Endothelial cell of umbilical vein (primary cell): ENCODE results near the gene FAM81A. TPM values are rescaled to one million over a fixed set of nuclear protein-coding genes. Genes with fewer than 3 reads are reported as not detected.

ENCODE experiments used
- BruUV-seq: library from RNA; stranded (reverse); fragments of 400-500 nt; replicated peaks from 2 replicates; lab custom pipeline; 2021; lab: Mats Ljungman, UMichigan
- CTCF ChIA-PET: fragments of 300-600, 350-600 bp; sonication (Branson Sonifier 250); formaldehyde crosslinking; loops from one replicate; lab custom pipeline; 2021; ENCODE audit warnings: antibody characterized with exemption, inconsistent platforms; lab: Charles Lee
- POLR2A ChIA-PET: fragments of 300-600, 350-600 bp; sonication (Branson Sonifier 250); formaldehyde crosslinking; loops from one replicate; lab custom pipeline; 2021; ENCODE audit warnings: antibody characterized with exemption, inconsistent platforms; lab: Charles Lee
- DNase-seq: peaks from one replicate; pipeline ENCODE4 v3.0.0-alpha.2; 2011; ENCODE audit warnings: low read depth, low spot score
- FAIRE-seq: peaks from 2 replicates; lab custom pipeline; 2011; peaks lifted over from hg19 to GRCh38; lab: Jason Lieb, UNC
- H2AFZ ChIP-seq: 2 replicates; pipeline ENCODE4 v1.6.0; 2012; ENCODE audit warnings: low read depth, low read length, control low read depth, inconsistent platforms
- H3K27ac ChIP-seq: 2 replicates; pipeline ENCODE4 v1.5.1; 2011; ENCODE audit warnings: low read depth, mild to moderate bottlenecking, control low read depth, low read length, moderate library complexity; ENCODE audit not compliant: insufficient read depth
- H3K27me3 ChIP-seq, 2 experiments: 2 replicates each; pipeline versions ENCODE4 v1.6.0 to v1.6.1; 2011; ENCODE audit warnings: low read length in 2 of 2, mixed read lengths in 1 of 2; ENCODE audit not compliant: control insufficient read depth in 2 of 2, insufficient read depth in 2 of 2
- H3K36me3 ChIP-seq, 2 experiments: 2 replicates in 1 of 2; 3 replicates in 1 of 2; pipeline ENCODE4 v1.5.1; 2011; ENCODE audit warnings: low read length in 2 of 2, mild to moderate bottlenecking in 1 of 2, moderate library complexity in 1 of 2; ENCODE audit not compliant: control insufficient read depth in 2 of 2, insufficient read depth in 2 of 2; ENCODE audit errors: extremely low read depth in 1 of 2
- H3K4me1 ChIP-seq: 3 replicates; pipeline ENCODE4 v1.5.1; 2011; ENCODE audit warnings: mild to moderate bottlenecking, low read length; ENCODE audit not compliant: control insufficient read depth, insufficient read depth; ENCODE audit errors: extremely low read depth
- H3K4me2 ChIP-seq: 2 replicates; pipeline ENCODE4 v1.6.1; 2011; ENCODE audit warnings: low read length, control low read depth, mixed read lengths; ENCODE audit not compliant: insufficient read depth
- H3K4me3 ChIP-seq, 3 experiments: fragments of 200-600 bp in 1 of 3; sonication (generic), shearing (Covaris generic) in 1 of 3; replicated peaks in 1 of 3; 2 replicates each; pipeline ENCODE4 v1.5.1; 2011 to 2016; ENCODE audit warnings: control low read depth in 3 of 3, low read length in 3 of 3, mild to moderate bottlenecking in 2 of 3, inconsistent platforms in 1 of 3, low read depth in 1 of 3, moderate library complexity in 1 of 3; ENCODE audit not compliant: insufficient read depth in 1 of 3
- H3K79me2 ChIP-seq: 2 replicates; pipeline ENCODE4 v1.6.0; 2012; ENCODE audit warnings: low read length, inconsistent platforms; ENCODE audit not compliant: control insufficient read depth, insufficient read depth
- H3K9ac ChIP-seq: replicated peaks from 2 replicates; pipeline ENCODE3; 2011; ENCODE audit warnings: low read length, control low read depth; ENCODE audit not compliant: insufficient read depth; ENCODE audit errors: extremely low read depth
- H3K9me1 ChIP-seq: replicated peaks from 3 replicates; pipeline ENCODE4 v1.6.0; 2011; ENCODE audit warnings: mild to moderate bottlenecking, low read length; ENCODE audit not compliant: control insufficient read depth, insufficient read depth; ENCODE audit errors: extremely low read depth
- H3K9me3 ChIP-seq: replicated peaks from 2 replicates; pipeline ENCODE4 v1.5.1; 2012; ENCODE audit warnings: low read length, inconsistent platforms; ENCODE audit not compliant: control insufficient read depth, insufficient read depth
- H4K20me1 ChIP-seq: replicated peaks from 2 replicates; pipeline ENCODE3; 2011; ENCODE audit warnings: mild to moderate bottlenecking, low read length; ENCODE audit not compliant: control insufficient read depth, insufficient read depth; ENCODE audit errors: extremely low read depth
- CTCF ChIP-seq, 2 donors: IDR thresholded peaks; 1 replicate in 1 of 2; 2 replicates in 1 of 2; pipeline ENCODE4 v1.5.1; 2011; ENCODE audit warnings: low read length in 2 of 2, mild to moderate bottlenecking in 2 of 2, moderate library complexity in 2 of 2, control low read depth in 1 of 2, inconsistent platforms in 1 of 2, low read depth in 1 of 2; ENCODE audit not compliant: insufficient read depth in 1 of 2; ENCODE audit errors: extremely low read depth in 1 of 2
- EZH2 ChIP-seq: IDR thresholded peaks from 2 replicates; pipeline ENCODE4 v1.6.1; 2012; ENCODE audit warnings: borderline replicate concordance, low read depth, mild to moderate bottlenecking, moderate library complexity, low read length, inconsistent platforms; ENCODE audit not compliant: severe bottlenecking
- FOS ChIP-seq: IDR thresholded peaks from 2 replicates; pipeline ENCODE4 v1.6.1; 2011; ENCODE audit warnings: mild to moderate bottlenecking, low read length, moderate library complexity, borderline replicate concordance; ENCODE audit not compliant: insufficient read depth
- GATA2 ChIP-seq: IDR thresholded peaks from 2 replicates; pipeline ENCODE4 v1.7.0; 2011; ENCODE audit warnings: low read depth, mild to moderate bottlenecking, moderate library complexity, mixed read lengths, low read length; ENCODE audit not compliant: insufficient read length, insufficient read depth
- JUN ChIP-seq: IDR thresholded peaks from 2 replicates; pipeline ENCODE4 v1.6.1; 2011; ENCODE audit warnings: borderline replicate concordance, low read depth; ENCODE audit not compliant: insufficient read length, insufficient read depth
- MAX ChIP-seq: IDR thresholded peaks from 2 replicates; pipeline ENCODE4 v1.6.1; 2011; ENCODE audit not compliant: insufficient read depth, insufficient read length
- MYC ChIP-seq: IDR thresholded peaks from one replicate; pipeline ENCODE4 v1.6.1; 2011; ENCODE audit warnings: mild to moderate bottlenecking, low read depth, low read length
- POLR2A ChIP-seq: IDR thresholded peaks from 2 replicates; pipeline ENCODE4 v1.6.1; 2012; ENCODE audit warnings: low read depth, mild to moderate bottlenecking, control low read depth, low read length
- POLR2AphosphoS5 ChIP-seq: IDR thresholded peaks from 2 replicates; pipeline ENCODE4 v1.6.1; 2012; ENCODE audit warnings: low read depth, mild to moderate bottlenecking, control low read depth, low read length, moderate library complexity; ENCODE audit not compliant: insufficient read depth
- dilution Hi-C: fragments of 300-500 bp; cut with MboI; formaldehyde crosslinking; loops from one replicate; pipeline ENCODE4 v1.15.0; 2019; ENCODE audit warnings: low sequenced_read_pairs; ENCODE audit not compliant: extremely low pct_ligation_motif_present
- intact Hi-C: fragments of 100-400 bp; cut with micrococcal nuclease; formaldehyde crosslinking; loops from one replicate; pipeline ENCODE4 v1.10.0; 2022
- polyA plus RNA-seq, 4 experiments: library from polyadenylated mRNA; depleted of rRNA in 3 of 4; stranded (reverse) in 3 of 4; unstranded in 1 of 4; fragments of >200 nt; gene quantifications; 2 replicates each; pipeline versions ENCODE4 v1.2.1 to v1.2.3, GENCODE V29; 2011 to 2012; ENCODE audit warnings: missing spikeins in 1 of 4
- total RNA-seq: library from RNA; stranded (reverse); gene quantifications from 2 replicates; pipeline ENCODE4 v1.2.3, GENCODE V29; 2021

FAM81A gene
- total and polyA plus RNA-seq, 2 donors (not counting 3 experiments of a cell fraction or from before 2014, with no cell fraction given), result 0.28 to 1.2 TPM

- Histone ChIP-seq H3K79me2 (no peaks in the 10 kb centered on the region), H3K4me1 (peaks cover 10% of the 10 kb centered on the region), H3K9ac (no peak overlapping the region), H2AFZ (no peak overlapping the region), H3K4me2 (no peak overlapping the region), H3K4me3 (no peak overlapping the region), H3K36me3 (no peaks in the 10 kb centered on the region), H3K27me3 (peaks cover 27% of the 10 kb centered on the region in 2 experiments), H3K9me1 (no peaks in the 10 kb centered on the region), H4K20me1 (no peaks in the 10 kb centered on the region), H3K9me3 (no peaks in the 10 kb centered on the region), H3K27ac (no peak overlapping the region)
- no TSS peak for BruUV-seq
- FAIRE-seq, result no peak
- DNase-seq, result no peak
- ChIA-PET POLR2A (no interaction called here), CTCF (interaction anchor here (1.3 kb wide), 1 partner anchor 11 kb away, joined by 3 read pairs; no protein-coding TSS in a partner anchor)
- no peak for TF ChIP-seq JUN
- no peak for TF ChIP-seq FOS
- no peak for TF ChIP-seq MYC
- no peak for TF ChIP-seq CTCF (IDR thresholded peaks at IDR 0.05; ENCODE audit: extremely low read depth in 1 of 2, insufficient read depth in 1 of 2, low read depth in 1 of 2, low read length in 2 of 2)
- TF ChIP-seq MAX, result no peak
- no peak for TF ChIP-seq POLR2AphosphoS5
- no peak for TF ChIP-seq POLR2A
- TF ChIP-seq GATA2, result no peak
- TF ChIP-seq EZH2, result no peak
- intact Hi-C loops (no loop called here), dilution Hi-C loops (no loop called here)
Measured at GRCh38 chr15:59439576-59439975, 1.6 kb downstream of the FAM81A start.
